Measurements from ENCODE around the gene PPIL6. TPM values are rescaled to one million over a fixed set of nuclear protein-coding genes. Genes with fewer than 3 reads are reported as not detected.

PPIL6 gene
- total RNA-seq, 4 donors from 2014 or later: 1.9 to 9.0 (median 2.5) TPM

- Histone ChIP-seq H3K27me3 (no peaks in the 10 kb centered on the region), H3K27ac (peak overlapping the region; percentile 12 to 92 (median 85)), H3K9me3 (no peaks in the 10 kb centered on the region), H3K36me3 (peaks cover 0 to 14% of the 10 kb centered on the region in 2 donors), H3K4me1 (peaks cover 4 to 41% (median 25%) of the 10 kb centered on the region in 3 donors), H3K4me3 (peak overlapping the region in 1 of 2 donors; percentile 100)
- no peak for ATAC-seq
- 30 to 34% methylated on average over 3 of the region's 3 CpGs for WGBS, 2 donors (ENCODE audit: low coverage in 1 of 2)
- TF ChIP-seq POLR2A (IDR thresholded peaks at IDR 0.05) (no peak), CTCF (IDR thresholded peaks at IDR 0.05) (no peak), POLR2AphosphoS5 (IDR thresholded peaks at IDR 0.05) (no peak), EP300 (IDR thresholded peaks at IDR 0.05) (no peak)
Measured at GRCh38 chr6:109484122-109484521, 43.7 kb upstream of the PPIL6 start.

- Histone ChIP-seq H3K27me3 (no peaks in the 10 kb centered on the region), H3K27ac (peak overlapping the region; percentile 12 to 92 (median 85)), H3K36me3 (peaks cover 0 to 14% of the 10 kb centered on the region in 2 donors), H3K4me3 (peak overlapping the region; percentile 97 to 100), H3K4me1 (peaks cover 4 to 45% (median 26%) of the 10 kb centered on the region in 3 donors), H3K9me3 (no peaks in the 10 kb centered on the region)
- 0 to 8% methylated on average over 5 to 6 of the region's 6 CpGs for WGBS, 2 donors (ENCODE audit: low coverage in 1 of 2)
- no peak for TF ChIP-seq POLR2AphosphoS5 (IDR thresholded peaks at IDR 0.05)
- peak; percentile 6 for ATAC-seq
Measured at GRCh38 chr6:109483735-109484057, 43.3 kb upstream of the PPIL6 start.

- 0% methylated on average over 2 of the region's 97 CpGs; no CpG with 5 or more reads in 1 of the 2 donors for WGBS, 2 donors (ENCODE audit: low coverage in 1 of 2)
- ATAC-seq: peak; percentile 94
- no peaks in the 10 kb centered on the region for H3K9me3 ChIP-seq
- no peaks in the 10 kb centered on the region for H3K27me3 ChIP-seq
- peak within 1 kb of the TSS; percentile 97 to 100 for H3K4me3 ChIP-seq
- peaks cover 4 to 51% (median 32%) of the 10 kb centered on the region in 3 donors for H3K4me1 ChIP-seq
- TF ChIP-seq CTCF (IDR thresholded peaks at IDR 0.05) (peak in 1 of 4 experiments; percentile 18), EP300 (IDR thresholded peaks at IDR 0.05) (no peak), POLR2AphosphoS5 (IDR thresholded peaks at IDR 0.05) (peak; percentile 81), POLR2A (IDR thresholded peaks at IDR 0.05) (peak; percentile 84 to 85)
- H3K27ac ChIP-seq: peak within 1 kb of the TSS; percentile 72 to 92 (median 85)
- peaks cover 0 to 19% of the 10 kb centered on the region in 2 donors for H3K36me3 ChIP-seq
Measured at GRCh38 chr6:109482905-109483734, 42.7 kb upstream of the PPIL6 start, which contains the start of gene ZBTB24. TSS of gene ZBTB24 (minus strand) at chr6:109483219. CDS start at chr6:109482026, 1,193 bp downstream.

GRCh38 chr6:109480993-109481480, 40.6 kb upstream of the PPIL6 start:
- Histone ChIP-seq H3K27ac (no peak overlapping the region), H3K27me3 (no peaks in the 10 kb centered on the region), H3K9me3 (no peaks in the 10 kb centered on the region), H3K4me3 (no peak overlapping the region), H3K36me3 (peaks cover 0 to 39% of the 10 kb centered on the region in 2 donors), H3K4me1 (peaks cover 4 to 67% (median 32%) of the 10 kb centered on the region in 3 donors)
- TF ChIP-seq POLR2A (IDR thresholded peaks at IDR 0.05): no peak
- TF ChIP-seq CTCF (IDR thresholded peaks at IDR 0.05): no peak
- no peak for TF ChIP-seq POLR2AphosphoS5 (IDR thresholded peaks at IDR 0.05)
- TF ChIP-seq EP300 (IDR thresholded peaks at IDR 0.05): no peak
- ATAC-seq: no peak
- WGBS, 2 donors (ENCODE audit: low coverage in 1 of 2): 93 to 97% methylated on average over 4 to 7 of the region's 7 CpGs

GRCh38 chr6:109478841-109479624, 38.6 kb upstream of the PPIL6 start:
- Histone ChIP-seq H3K4me1 (peaks cover 4 to 67% (median 32%) of the 10 kb centered on the region in 3 donors), H3K36me3 (peaks cover 0 to 59% of the 10 kb centered on the region in 2 donors), H3K9me3 (no peaks in the 10 kb centered on the region), H3K27ac (no peak overlapping the region), H3K4me3 (no peak overlapping the region), H3K27me3 (no peaks in the 10 kb centered on the region)
- no peak for ATAC-seq
- 76 to 98% methylated on average over 5 of the region's 5 CpGs for WGBS, 2 donors (ENCODE audit: low coverage in 1 of 2)
- TF ChIP-seq POLR2AphosphoS5 (IDR thresholded peaks at IDR 0.05) (no peak), CTCF (IDR thresholded peaks at IDR 0.05) (no peak), POLR2A (IDR thresholded peaks at IDR 0.05) (no peak), EP300 (IDR thresholded peaks at IDR 0.05) (no peak)

Data from gastroesophageal sphincter (tissue), 4 donors.